A549 (cell line): Measurements from ENCODE around the gene AIP. TPM values are rescaled to one million over a fixed set of nuclear protein-coding genes. Genes with fewer than 3 reads are reported as not detected.

Experiments used
- ATAC-seq, 2 experiments: fragments of 200-7000 bp in 1 of 2; fragments of >200 bp in 1 of 2; cut with Nextera tagmentation in 1 of 2; cut with Tn5 transposase in 1 of 2; 3 replicates each; pipeline versions ENCODE4 v1.8.0 to v1.9.1; 2018 to 2020; ENCODE audit warnings: mild to moderate bottlenecking in 1 of 2, moderate library complexity in 1 of 2
- CTCF ChIA-PET: fragments of 300-600 bp; sonication (Branson Sonifier 250); formaldehyde crosslinking; extraction: SDS; loops from one replicate; lab custom pipeline; 2021; ENCODE audit warnings: antibody characterized with exemption, inconsistent platforms; lab: Yijun Ruan, JAX
- POLR2A ChIA-PET: fragments of 350-600 bp; formaldehyde crosslinking; extraction: SDS; loops from one replicate; lab custom pipeline; 2021; ENCODE audit warnings: antibody characterized with exemption, inconsistent platforms; lab: Yijun Ruan, JAX
- DNase-seq, 2 experiments: peaks; one replicate each; pipeline versions ENCODE4 v3.0.0 to v3.0.0-alpha.2; 2011 to 2016; ENCODE audit warnings: low read depth in 1 of 2, low spot score in 1 of 2
- FAIRE-seq: peaks from 2 replicates; lab custom pipeline; 2011; peaks lifted over from hg19 to GRCh38; lab: Jason Lieb, UNC
- H3K27ac ChIP-seq, 2 experiments: fragments of >200 bp; sonication (Bioruptor Twin); formaldehyde crosslinking; 3 replicates each; pipeline ENCODE4 v1.5.1; 2016 to 2017
- H3K4me1 ChIP-seq: fragments of >200 bp; sonication (Bioruptor Twin); formaldehyde crosslinking; 3 replicates; pipeline ENCODE4 v1.6.1; 2016
- H3K4me2 ChIP-seq: fragments of >200 bp; sonication (Bioruptor Twin); formaldehyde crosslinking; 3 replicates; pipeline ENCODE4 v1.6.1; 2016
- H3K4me3 ChIP-seq: fragments of >200 bp; sonication (Bioruptor Twin); formaldehyde crosslinking; 3 replicates; pipeline ENCODE4 v1.5.1; 2016
- H3K9me3 ChIP-seq: fragments of >200 bp; sonication (Bioruptor Twin); formaldehyde crosslinking; 3 replicates; pipeline ENCODE4 v1.6.1; 2016
- CBX8 ChIP-seq: fragments of 200-600 bp; sonication (generic); IDR thresholded peaks from 2 replicates; pipeline ENCODE4 v1.6.1; 2016
- ELK1 ChIP-seq: fragments of 150-350 bp; IDR thresholded peaks from 2 replicates; pipeline ENCODE4 v1.6.1; 2014; ENCODE audit warnings: low read depth, mild to moderate bottlenecking, low read length
- HOXB5 ChIP-seq: fragments of 250-450 bp; sonication (Bioruptor Pico); IDR thresholded peaks from 2 replicates; pipeline ENCODE4 v1.5.0; 2020; ENCODE audit warnings: mild to moderate bottlenecking, moderate library complexity
- KDM1A ChIP-seq: fragments of 200-600 bp; sonication (generic); IDR thresholded peaks from 2 replicates; pipeline ENCODE4 v1.6.1; 2016; ENCODE audit warnings: low read depth, mild to moderate bottlenecking
- MAZ ChIP-seq: fragments of 150-350 bp; IDR thresholded peaks from 2 replicates; pipeline ENCODE4 v1.6.1; 2014; ENCODE audit warnings: antibody characterized with exemption, low read depth, low read length, borderline replicate concordance
- MYC ChIP-seq: IDR thresholded peaks from 2 replicates; pipeline ENCODE4 v1.6.1; 2012; ENCODE audit warnings: mild to moderate bottlenecking, inconsistent platforms, low read length, improper control_type of control experiment, borderline replicate concordance
- NPAS2 ChIP-seq: fragments of 250-450 bp; sonication (Bioruptor Pico); IDR thresholded peaks from 2 replicates; pipeline ENCODE4 v1.8.0; 2022; ENCODE audit warnings: mild to moderate bottlenecking, moderate library complexity, borderline replicate concordance
- PHF8 ChIP-seq: fragments of 200-600 bp; sonication (generic); IDR thresholded peaks from 2 replicates; pipeline ENCODE4 v1.6.1; 2016; ENCODE audit warnings: low read depth, mild to moderate bottlenecking, antibody characterized with exemption, moderate library complexity, borderline replicate concordance
- POLR2AphosphoS2 ChIP-seq: conservative IDR thresholded peaks from 2 replicates; pipeline ENCODE4 v1.6.1; 2012; ENCODE audit warnings: low read length, improper control_type of control experiment, inconsistent platforms
- SREBF2 ChIP-seq: fragments of 450-650 bp; IDR thresholded peaks from 2 replicates; pipeline ENCODE4 v1.6.1; 2014; ENCODE audit warnings: mild to moderate bottlenecking, moderate library complexity
- TFCP2L1 ChIP-seq: fragments of 250-450 bp; sonication (Bioruptor Pico); IDR thresholded peaks from 2 replicates; pipeline ENCODE4 v1.5.0; 2021; ENCODE audit warnings: mild to moderate bottlenecking
- WGBS: methylation state at CpG from one replicate; pipeline ENCODE4 v1.1.6; 2017; ENCODE audit errors: missing lambda C conversion rate; 5-methylcytosine and 5-hydroxymethylcytosine counted together
- polyA plus RNA-seq, 4 experiments: library from polyadenylated mRNA; depleted of rRNA in 3 of 4; stranded (reverse); fragments of >200 nt; fragmentation: RNase III in 1 of 4; extraction: RNeasy Plus Mini Kit Qiagen cat#74134 plus additional on column Dnase treatment in 1 of 4; gene quantifications; 2 replicates in 3 of 4; 3 replicates in 1 of 4; pipeline ENCODE4 v1.2.3, GENCODE V29; 2011 to 2017
- TF ChIP-seq, protein P1 (sequence below): fragments of 200-600 bp; sonication (generic); IDR thresholded peaks from 2 replicates; pipeline ENCODE4 v1.6.1; 2016; ENCODE audit warnings: antibody characterized with exemption, mild to moderate bottlenecking, moderate library complexity

The AIP gene
- polyA plus RNA-seq, 2 of the 4 experiments (the other 2 are of a cell fraction) = 50.8 to 68.8 TPM

DNA sequence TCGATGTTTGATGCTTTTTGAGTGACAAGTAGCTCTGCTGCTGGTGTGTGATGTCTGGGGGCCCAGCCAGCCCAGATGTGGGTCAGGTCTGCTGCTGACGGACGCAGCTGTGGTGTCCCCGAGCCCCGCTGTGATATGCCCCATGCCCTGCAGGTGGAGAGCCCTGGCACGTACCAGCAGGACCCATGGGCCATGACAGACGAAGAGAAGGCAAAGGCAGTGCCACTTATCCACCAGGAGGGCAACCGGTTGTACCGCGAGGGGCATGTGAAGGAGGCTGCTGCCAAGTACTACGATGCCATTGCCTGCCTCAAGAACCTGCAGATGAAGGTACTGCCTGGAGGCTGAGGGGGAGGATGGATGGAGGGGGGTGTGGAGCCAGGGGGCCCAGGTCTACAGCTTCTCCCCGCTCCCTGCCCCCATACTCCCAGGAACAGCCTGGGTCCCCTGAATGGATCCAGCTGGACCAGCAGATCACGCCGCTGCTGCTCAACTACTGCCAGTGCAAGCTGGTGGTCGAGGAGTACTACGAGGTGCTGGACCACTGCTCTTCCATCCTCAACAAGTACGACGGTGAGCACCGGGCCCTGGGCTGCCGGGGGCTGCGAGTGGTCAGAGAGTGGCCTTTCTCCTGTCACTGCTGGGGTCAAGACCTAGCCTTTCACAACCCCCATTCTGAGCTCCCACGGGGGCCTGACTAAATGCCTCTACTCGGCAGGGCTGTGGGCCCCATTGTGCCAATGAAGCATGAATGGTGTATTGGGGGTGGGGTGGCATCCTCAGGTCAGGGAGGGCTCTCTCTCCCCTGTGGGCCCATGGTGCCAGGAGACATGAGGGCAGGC lies 7.3 kb downstream of the AIP start:
- no peak overlapping the region for H3K27ac ChIP-seq
- DNase-seq = no peak
- peak; percentile 25 to 40; a peak in 5 of 6 replicates for ATAC-seq
- no peak overlapping the region for H3K4me3 ChIP-seq
- no peaks in the 10 kb centered on the region for H3K4me1 ChIP-seq
- no peak for FAIRE-seq
- no peak overlapping the region for H3K4me2 ChIP-seq
- 90% methylated on average over 21 of the region's 23 CpGs for WGBS
- TF ChIP-seq SREBF2 = no peak
- no peak for TF ChIP-seq CBX8
- TF ChIP-seq POLR2AphosphoS2 = peak; percentile 59; the same call in 1 of the 2 replicates
- no peaks in the 10 kb centered on the region for H3K9me3 ChIP-seq
- POLR2A ChIA-PET = no interaction called here
- CTCF ChIA-PET = interaction anchor here (1.0 to 2.6 kb wide), 3 partner anchors 51 to 139 kb away, joined by 3 to 7 read pairs (median 4); no protein-coding TSS in a partner anchor

DNA sequence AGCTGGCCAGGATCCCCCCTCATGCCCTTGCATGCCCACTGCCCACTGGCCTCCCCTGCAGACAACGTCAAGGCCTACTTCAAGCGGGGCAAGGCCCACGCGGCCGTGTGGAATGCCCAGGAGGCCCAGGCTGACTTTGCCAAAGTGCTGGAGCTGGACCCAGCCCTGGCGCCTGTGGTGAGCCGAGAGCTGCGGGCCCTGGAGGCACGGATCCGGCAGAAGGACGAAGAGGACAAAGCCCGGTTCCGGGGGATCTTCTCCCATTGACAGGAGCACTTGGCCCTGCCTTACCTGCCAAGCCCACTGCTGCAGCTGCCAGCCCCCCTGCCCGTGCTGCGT lies 7.9 kb downstream of the AIP start:
- Histone ChIP-seq H3K4me3 (no peak overlapping the region), H3K4me1 (no peaks in the 10 kb centered on the region), H3K27ac (no peak overlapping the region), H3K4me2 (no peak overlapping the region), H3K9me3 (no peaks in the 10 kb centered on the region)
- ATAC-seq (peak in 1 of 2 experiments; percentile 3; a peak in 4 of 6 replicates), FAIRE-seq (no peak)
- POLR2A ChIA-PET = interaction anchor here (1.3 kb wide), 1 partner anchor 8 kb away, joined by 5 read pairs; the partner anchor contains the start of gene AIP
- WGBS = 89% methylated on average over 10 of the region's 15 CpGs
- CTCF ChIA-PET = interaction anchor here (1.0 to 2.8 kb wide), 4 partner anchors 52 to 145 kb away, joined by 3 to 10 read pairs (median 4); partner anchors contain the start of gene PPP1CA
- no peak for TF ChIP-seq PHF8
- 0 out of 2 replicates have a peak, but pooled peaks have one; percentile 14 for TF ChIP-seq POLR2AphosphoS2
- TF ChIP-seq, all 56 proteins: peak for 1
- no peak for DNase-seq

- no peak for FAIRE-seq
Measured at GRCh38 chr11:67491276-67492068, 8.6 kb downstream of the AIP start.

DNA sequence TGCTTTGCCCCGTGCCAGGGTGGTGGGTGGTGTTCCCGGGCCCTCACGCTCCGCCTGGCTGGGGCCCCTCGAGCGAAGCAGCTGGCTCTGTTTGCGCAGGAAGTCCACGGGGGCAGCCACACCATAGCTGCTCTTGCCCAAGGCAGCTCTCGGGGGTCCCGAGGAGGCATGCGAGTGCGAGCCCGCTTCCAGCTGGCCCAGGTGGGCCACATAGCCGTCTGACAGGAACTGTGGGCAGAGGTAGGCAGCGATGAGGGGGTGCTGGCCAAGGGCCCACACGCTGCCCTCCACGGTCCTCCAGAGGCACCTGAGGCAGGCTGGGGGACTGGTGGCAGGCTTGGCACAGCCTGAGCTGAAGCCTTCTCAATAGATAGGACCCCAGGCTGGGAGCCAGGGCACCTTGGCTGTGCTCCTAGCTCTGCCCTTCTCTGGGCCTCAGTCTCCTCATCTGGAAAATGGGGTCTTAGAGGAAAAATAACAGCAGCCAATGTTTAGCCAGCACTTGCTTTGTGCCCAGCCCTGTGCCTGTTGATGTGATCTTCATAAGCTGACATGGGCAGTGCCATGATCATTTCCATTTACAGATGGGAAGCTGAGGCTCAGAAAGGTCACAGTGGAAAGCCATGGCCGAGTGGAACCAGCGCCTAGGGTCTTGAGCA lies 9.4 kb downstream of the AIP start:
- FAIRE-seq (no peak), ATAC-seq (no peak), DNase-seq (no peak)
- H3K4me2 ChIP-seq = no peak overlapping the region
- H3K27ac ChIP-seq = no peak overlapping the region
- ChIA-PET POLR2A (interaction anchor here (0.7 to 1.3 kb wide), 2 partner anchors 9 kb away, joined by 3 to 5 read pairs; partner anchors contain the start of gene AIP), CTCF (interaction anchor here (0.7 to 2.8 kb wide), 10 partner anchors 9 to 229 kb away, joined by 3 to 10 read pairs (median 3); partner anchors contain the start of genes AIP, GSTP1, PPP1CA and TMEM134)
- H3K4me1 ChIP-seq = no peaks in the 10 kb centered on the region
- TF ChIP-seq ELK1 (no peak), TFCP2L1 (CRISPR knock-in tag) (no peak), NPAS2 (CRISPR knock-in tag) (no peak), KDM1A (peak; percentile 70; the same call in 1 of the 2 replicates), MYC (no peak)
- H3K4me3 ChIP-seq = no peak overlapping the region
- WGBS = 92% methylated on average over 15 of the region's 19 CpGs
- H3K9me3 ChIP-seq = no peaks in the 10 kb centered on the region

More at GRCh38 chr11:67491276-67492068, 8.6 kb downstream of the AIP start:
- no peak overlapping the region for H3K4me2 ChIP-seq
- ATAC-seq (no peak), DNase-seq (no peak)
- ChIA-PET CTCF (interaction anchor here (0.5 to 2.8 kb wide), 10 partner anchors 10 to 580 kb away, joined by 3 to 10 read pairs (median 3); partner anchors contain the start of genes GSTP1, PPP1CA and TMEM134), POLR2A (interaction anchor here (1.3 kb wide), 1 partner anchor 9 kb away, joined by 5 read pairs; the partner anchor contains the start of gene AIP)
- H3K9me3 ChIP-seq = no peaks in the 10 kb centered on the region
- no peaks in the 10 kb centered on the region for H3K4me1 ChIP-seq
- no peak overlapping the region for H3K27ac ChIP-seq
- no peak for TF ChIP-seq MAZ
- no peak for TF ChIP-seq NPAS2 (CRISPR knock-in tag)
- no peak for TF ChIP-seq HOXB5 (CRISPR knock-in tag)
- TF ChIP-seq, protein P1, sequence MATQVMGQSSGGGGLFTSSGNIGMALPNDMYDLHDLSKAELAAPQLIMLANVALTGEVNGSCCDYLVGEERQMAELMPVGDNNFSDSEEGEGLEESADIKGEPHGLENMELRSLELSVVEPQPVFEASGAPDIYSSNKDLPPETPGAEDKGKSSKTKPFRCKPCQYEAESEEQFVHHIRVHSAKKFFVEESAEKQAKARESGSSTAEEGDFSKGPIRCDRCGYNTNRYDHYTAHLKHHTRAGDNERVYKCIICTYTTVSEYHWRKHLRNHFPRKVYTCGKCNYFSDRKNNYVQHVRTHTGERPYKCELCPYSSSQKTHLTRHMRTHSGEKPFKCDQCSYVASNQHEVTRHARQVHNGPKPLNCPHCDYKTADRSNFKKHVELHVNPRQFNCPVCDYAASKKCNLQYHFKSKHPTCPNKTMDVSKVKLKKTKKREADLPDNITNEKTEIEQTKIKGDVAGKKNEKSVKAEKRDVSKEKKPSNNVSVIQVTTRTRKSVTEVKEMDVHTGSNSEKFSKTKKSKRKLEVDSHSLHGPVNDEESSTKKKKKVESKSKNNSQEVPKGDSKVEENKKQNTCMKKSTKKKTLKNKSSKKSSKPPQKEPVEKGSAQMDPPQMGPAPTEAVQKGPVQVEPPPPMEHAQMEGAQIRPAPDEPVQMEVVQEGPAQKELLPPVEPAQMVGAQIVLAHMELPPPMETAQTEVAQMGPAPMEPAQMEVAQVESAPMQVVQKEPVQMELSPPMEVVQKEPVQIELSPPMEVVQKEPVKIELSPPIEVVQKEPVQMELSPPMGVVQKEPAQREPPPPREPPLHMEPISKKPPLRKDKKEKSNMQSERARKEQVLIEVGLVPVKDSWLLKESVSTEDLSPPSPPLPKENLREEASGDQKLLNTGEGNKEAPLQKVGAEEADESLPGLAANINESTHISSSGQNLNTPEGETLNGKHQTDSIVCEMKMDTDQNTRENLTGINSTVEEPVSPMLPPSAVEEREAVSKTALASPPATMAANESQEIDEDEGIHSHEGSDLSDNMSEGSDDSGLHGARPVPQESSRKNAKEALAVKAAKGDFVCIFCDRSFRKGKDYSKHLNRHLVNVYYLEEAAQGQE = no peak
- no peak for TF ChIP-seq PHF8
- WGBS = 87% methylated on average over 18 of the region's 24 CpGs
- H3K4me3 ChIP-seq = no peak overlapping the region
